Type B pancreatic cell (in vitro differentiated cells): ENCODE results near the gene ZNF555. TPM values are rescaled to one million over a fixed set of nuclear protein-coding genes. Genes with fewer than 3 reads are reported as not detected.

Experiments used
- DNase-seq: peaks from one replicate; pipeline ENCODE4 v3.0.0; 2021; ENCODE audit warnings: mixed read lengths; ENCODE audit not compliant: unreplicated experiment; ENCODE audit errors: extremely low spot score
- H3K27ac Mint-ChIP-seq: 2 replicates; pipeline ENCODE4 v1.8.0; 2021; ENCODE audit warnings: mild to moderate bottlenecking, mixed read lengths
- H3K27me3 Mint-ChIP-seq: 2 replicates; pipeline ENCODE4 v1.8.0; 2021; ENCODE audit warnings: mixed read lengths
- H3K36me3 Mint-ChIP-seq: 2 replicates; pipeline ENCODE4 v1.8.0; 2021; ENCODE audit warnings: mixed read lengths
- H3K4me1 Mint-ChIP-seq: one replicate; pipeline ENCODE4 v1.8.0; 2021; ENCODE audit warnings: mixed read lengths; ENCODE audit not compliant: unreplicated experiment
- H3K4me3 Mint-ChIP-seq: 2 replicates; pipeline ENCODE4 v1.8.0; 2021; ENCODE audit warnings: mild to moderate bottlenecking, mixed read lengths
- H3K9me3 Mint-ChIP-seq: 2 replicates; pipeline ENCODE4 v1.8.0; 2021; ENCODE audit warnings: mixed read lengths
- total RNA-seq: library from RNA; stranded (reverse); gene quantifications from 2 replicates; pipeline ENCODE4 v1.2.1, GENCODE V29; 2021; ENCODE audit warnings: low replicate concordance
- TF ChIP-seq, protein P1 (sequence below): fragments of 200-600 bp; sonication (generic); conservative IDR thresholded peaks from 2 replicates; pipeline ENCODE4 v1.5.0; 2021; ENCODE audit warnings: antibody characterized with exemption, mild to moderate bottlenecking

ZNF555 gene
- total RNA-seq, 1 donor from 2014 or later = 9.7 TPM

DNA sequence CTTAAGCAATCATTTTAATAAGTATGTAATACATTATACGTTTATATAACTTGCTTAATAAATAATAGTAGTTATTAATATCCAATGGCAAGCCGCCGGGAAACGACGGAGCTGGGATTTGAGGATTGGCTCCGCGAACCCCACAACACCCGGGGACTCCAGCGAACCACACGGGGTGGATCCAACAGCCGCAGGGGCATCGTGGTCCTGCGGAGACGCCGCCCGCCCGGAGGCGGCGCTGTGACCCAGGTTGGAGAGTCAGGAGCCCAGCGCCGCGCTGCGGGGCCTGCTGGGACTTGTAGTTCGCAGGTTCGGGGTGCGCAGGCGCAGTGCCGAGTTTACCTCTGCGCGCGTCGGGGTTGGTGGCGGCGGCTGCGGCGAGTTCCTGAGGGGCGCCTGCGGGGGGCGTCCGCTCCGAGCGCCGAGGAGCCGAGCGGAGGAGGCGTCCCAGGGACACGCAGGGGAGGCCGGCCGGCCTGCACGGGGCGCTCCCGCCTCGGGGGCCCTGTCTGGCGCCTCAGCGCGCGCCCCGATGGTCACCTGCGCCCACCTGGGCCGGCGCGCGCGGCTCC is 21.6 kb upstream of the ZNF555 start, which contains the start of gene ZNF554:
Gene ZNF554 (plus strand): TSS at position 329 of the 572 bp plus-strand sequence. CDS start 204 bp downstream, at position 533.
- H3K27me3 Mint-ChIP-seq = no peaks in the 10 kb centered on the region
- H3K4me3 Mint-ChIP-seq = peak within 1 kb of the TSS; percentile 93
- no peaks in the 10 kb centered on the region for H3K4me1 Mint-ChIP-seq
- peaks cover 4% of the 10 kb centered on the region for H3K36me3 Mint-ChIP-seq
- DNase-seq = peak; percentile 99
- no peaks in the 10 kb centered on the region for H3K9me3 Mint-ChIP-seq
- TF ChIP-seq, protein P1, sequence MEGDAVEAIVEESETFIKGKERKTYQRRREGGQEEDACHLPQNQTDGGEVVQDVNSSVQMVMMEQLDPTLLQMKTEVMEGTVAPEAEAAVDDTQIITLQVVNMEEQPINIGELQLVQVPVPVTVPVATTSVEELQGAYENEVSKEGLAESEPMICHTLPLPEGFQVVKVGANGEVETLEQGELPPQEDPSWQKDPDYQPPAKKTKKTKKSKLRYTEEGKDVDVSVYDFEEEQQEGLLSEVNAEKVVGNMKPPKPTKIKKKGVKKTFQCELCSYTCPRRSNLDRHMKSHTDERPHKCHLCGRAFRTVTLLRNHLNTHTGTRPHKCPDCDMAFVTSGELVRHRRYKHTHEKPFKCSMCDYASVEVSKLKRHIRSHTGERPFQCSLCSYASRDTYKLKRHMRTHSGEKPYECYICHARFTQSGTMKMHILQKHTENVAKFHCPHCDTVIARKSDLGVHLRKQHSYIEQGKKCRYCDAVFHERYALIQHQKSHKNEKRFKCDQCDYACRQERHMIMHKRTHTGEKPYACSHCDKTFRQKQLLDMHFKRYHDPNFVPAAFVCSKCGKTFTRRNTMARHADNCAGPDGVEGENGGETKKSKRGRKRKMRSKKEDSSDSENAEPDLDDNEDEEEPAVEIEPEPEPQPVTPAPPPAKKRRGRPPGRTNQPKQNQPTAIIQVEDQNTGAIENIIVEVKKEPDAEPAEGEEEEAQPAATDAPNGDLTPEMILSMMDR = peak; percentile 91
- H3K27ac Mint-ChIP-seq = peak within 1 kb of the TSS; percentile 39

DNA sequence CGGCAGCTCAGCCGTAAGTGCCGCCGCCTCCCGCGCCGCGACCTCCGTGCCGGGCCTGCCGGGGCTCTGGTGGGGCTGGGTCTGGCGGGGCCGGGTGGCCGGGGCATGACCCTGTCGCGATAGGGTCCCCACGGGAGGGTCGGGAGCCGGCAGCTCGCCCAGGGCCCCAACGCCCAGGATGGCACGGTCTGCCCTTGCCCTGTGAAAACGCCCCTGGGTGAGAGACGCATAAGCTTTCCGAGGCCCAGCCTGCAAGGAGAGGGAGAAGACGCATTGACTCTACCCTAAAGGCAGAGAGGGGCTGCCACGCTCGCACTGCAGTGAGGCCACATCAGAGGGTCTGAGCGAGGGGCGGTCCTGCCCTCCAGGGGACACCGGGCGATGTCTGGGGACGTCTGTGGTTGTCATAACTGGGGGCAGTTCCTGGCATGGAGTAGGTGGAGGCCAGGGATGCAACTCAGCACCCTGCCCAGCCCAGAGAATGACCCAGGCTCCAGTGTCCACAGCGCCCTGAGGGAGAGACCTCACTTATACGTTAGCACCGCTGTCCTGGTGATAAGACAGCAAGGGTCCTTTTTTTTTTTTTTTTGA is 21.1 kb upstream of the ZNF555 start:
- Mint-ChIP-seq H3K27me3 (no peaks in the 10 kb centered on the region), H3K27ac (no peak overlapping the region), H3K4me1 (no peaks in the 10 kb centered on the region), H3K36me3 (peaks cover 7% of the 10 kb centered on the region), H3K9me3 (no peaks in the 10 kb centered on the region), H3K4me3 (peak overlapping the region; percentile 93)
- TF ChIP-seq, protein P1 = no peak
- DNase-seq = peak; percentile 70

DNA sequence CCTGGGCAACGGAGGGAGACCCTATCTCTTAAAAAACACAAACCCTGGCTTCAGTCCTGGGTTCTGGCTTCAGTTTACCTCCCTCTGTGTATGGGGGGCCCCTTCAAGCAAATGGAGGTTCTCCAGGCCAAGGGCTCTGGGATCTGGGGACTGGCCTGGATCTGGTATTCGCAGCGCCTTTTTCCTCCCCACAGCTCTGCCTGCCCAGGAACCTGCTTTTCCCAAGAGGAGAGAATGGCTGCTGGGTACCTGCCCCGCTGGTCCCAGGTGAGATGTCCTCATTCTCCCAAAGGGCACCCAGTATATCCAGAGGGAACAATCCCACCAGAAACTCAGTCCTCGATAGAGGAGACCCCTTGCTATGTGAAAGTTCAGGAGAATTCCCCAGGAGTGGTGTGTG is 18.4 kb upstream of the ZNF555 start:
- Mint-ChIP-seq H3K27me3 (no peaks in the 10 kb centered on the region), H3K4me1 (no peaks in the 10 kb centered on the region), H3K4me3 (no peak overlapping the region), H3K9me3 (peaks cover 4% of the 10 kb centered on the region), H3K27ac (no peak overlapping the region), H3K36me3 (peaks cover 23% of the 10 kb centered on the region)
- TF ChIP-seq, protein P1 = no peak
- DNase-seq = no peak

DNA sequence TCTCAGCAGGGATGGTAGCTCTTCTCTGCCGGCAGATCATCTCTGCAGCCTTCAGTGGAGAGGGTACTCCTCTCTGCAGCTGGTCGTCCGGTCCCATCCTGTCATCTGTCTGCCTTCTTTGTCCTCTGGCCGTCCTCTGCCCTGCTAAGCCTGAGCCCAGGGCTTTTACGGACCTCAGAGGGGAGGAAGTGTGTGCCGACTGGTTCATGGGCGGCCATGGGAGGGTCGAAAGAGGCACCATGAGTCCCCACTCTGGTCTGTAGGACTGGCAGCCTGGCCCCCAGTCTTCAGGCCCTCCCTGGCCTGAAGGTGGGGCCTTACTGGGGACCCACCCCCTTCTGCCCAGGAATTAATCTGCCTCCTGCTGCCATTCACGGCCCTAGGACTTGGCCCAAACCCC is 17.6 kb upstream of the ZNF555 start:
- no peak overlapping the region for H3K4me3 Mint-ChIP-seq
- H3K36me3 Mint-ChIP-seq = peaks cover 29% of the 10 kb centered on the region
- no peaks in the 10 kb centered on the region for H3K4me1 Mint-ChIP-seq
- TF ChIP-seq, protein P1 = no peak
- peaks cover 5% of the 10 kb centered on the region for H3K9me3 Mint-ChIP-seq
- no peak overlapping the region for H3K27ac Mint-ChIP-seq
- no peak for DNase-seq
- H3K27me3 Mint-ChIP-seq = no peaks in the 10 kb centered on the region

DNA sequence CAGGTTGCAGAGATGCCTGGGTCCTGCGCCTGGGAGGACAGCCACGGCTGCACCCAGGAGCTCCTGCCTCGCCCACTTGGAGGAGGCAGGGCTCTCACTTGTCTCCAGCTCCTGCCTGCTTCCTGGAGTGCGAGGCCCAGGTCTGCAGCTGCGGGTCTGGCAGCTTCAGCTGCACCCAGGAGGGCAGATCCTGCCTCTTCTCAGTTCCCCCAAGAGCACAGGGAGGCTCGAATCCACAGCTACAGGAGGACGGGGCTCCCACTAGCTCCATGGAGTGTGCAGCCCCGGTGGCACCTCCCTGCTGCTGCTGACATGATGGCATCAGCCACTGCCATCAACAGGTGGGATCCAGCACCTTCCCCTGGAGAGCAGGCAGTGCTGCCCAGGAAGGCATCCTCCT is 17.1 kb upstream of the ZNF555 start:
- Mint-ChIP-seq H3K27me3 (no peaks in the 10 kb centered on the region), H3K9me3 (peaks cover 5% of the 10 kb centered on the region), H3K27ac (no peak overlapping the region), H3K4me1 (no peaks in the 10 kb centered on the region), H3K4me3 (no peak overlapping the region), H3K36me3 (peaks cover 31% of the 10 kb centered on the region)
- DNase-seq = no peak
- TF ChIP-seq, protein P1 = no peak
